Motor neuron (in vitro differentiated cells): ENCODE results near the gene NME8. TPM values are rescaled to one million over a fixed set of nuclear protein-coding genes. Genes with fewer than 3 reads are reported as not detected.
"Not testable (repeated sequence)": the region's sequence is repeated elsewhere in the genome, so short reads cannot be mapped to it uniquely, and the experiment has no call there.

Experiments used
- ATAC-seq, 8 experiments: fragments of 200-7000 bp; cut with Tn5 transposase; replicated peaks in 6 of 8; 2 replicates each; pipeline ENCODE4 v1.8.0; 2021; ENCODE audit warnings: mild to moderate bottlenecking in 8 of 8, moderate library complexity in 8 of 8
- H3K27ac ChIP-seq, 2 donors: fragments of 250-450 bp; sonication (Bioruptor Pico); 2 replicates each; pipeline ENCODE4 v1.9.0; 2021; ENCODE audit warnings: antibody characterized with exemption in 2 of 2, mild to moderate bottlenecking in 2 of 2, moderate library complexity in 1 of 2
- H3K4me1 ChIP-seq, 2 donors: fragments of 250-450 bp; sonication (Bioruptor Pico); replicated peaks in 1 of 2; 2 replicates each; pipeline ENCODE4 v1.6.1; 2021; ENCODE audit warnings: antibody characterized with exemption in 2 of 2, mild to moderate bottlenecking in 2 of 2, moderate library complexity in 1 of 2
- H3K4me3 ChIP-seq, 5 donors: fragments of 250-450 bp; sonication (Bioruptor Pico); 2 replicates each; pipeline ENCODE4 v1.9.0; 2021; ENCODE audit warnings: antibody characterized with exemption in 5 of 5, mild to moderate bottlenecking in 5 of 5, moderate library complexity in 4 of 5
- WGBS, 10 experiments: fragments of 450-650 bp; shearing (Covaris generic); methylation state at CpG; one replicate each; pipeline ENCODE4 v1.0.0; 2022; 5-methylcytosine and 5-hydroxymethylcytosine counted together
- in situ Hi-C, 9 experiments: fragments of 400-800 bp; cut with MboI; loops; one replicate each; pipeline ENCODE4 v1.15.0; 2021; ENCODE audit warnings: low sequenced_read_pairs in 9 of 9, low pct_unique_long_range_greater_than_20kb in 2 of 9; ENCODE audit not compliant: unreplicated experiment in 9 of 9
- total RNA-seq, 8 experiments: library from RNA; unstranded; fragments of 300-600 nt; gene quantifications; 2 replicates each; pipeline versions ENCODE4 v1.2.3 to v1.2.4, GENCODE V29; 2022

NME8 gene, protein sequence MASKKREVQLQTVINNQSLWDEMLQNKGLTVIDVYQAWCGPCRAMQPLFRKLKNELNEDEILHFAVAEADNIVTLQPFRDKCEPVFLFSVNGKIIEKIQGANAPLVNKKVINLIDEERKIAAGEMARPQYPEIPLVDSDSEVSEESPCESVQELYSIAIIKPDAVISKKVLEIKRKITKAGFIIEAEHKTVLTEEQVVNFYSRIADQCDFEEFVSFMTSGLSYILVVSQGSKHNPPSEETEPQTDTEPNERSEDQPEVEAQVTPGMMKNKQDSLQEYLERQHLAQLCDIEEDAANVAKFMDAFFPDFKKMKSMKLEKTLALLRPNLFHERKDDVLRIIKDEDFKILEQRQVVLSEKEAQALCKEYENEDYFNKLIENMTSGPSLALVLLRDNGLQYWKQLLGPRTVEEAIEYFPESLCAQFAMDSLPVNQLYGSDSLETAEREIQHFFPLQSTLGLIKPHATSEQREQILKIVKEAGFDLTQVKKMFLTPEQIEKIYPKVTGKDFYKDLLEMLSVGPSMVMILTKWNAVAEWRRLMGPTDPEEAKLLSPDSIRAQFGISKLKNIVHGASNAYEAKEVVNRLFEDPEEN
- under 1 TPM in 2 of 8 experiments, not detected in 6; 0.45 to 0.78 TPM for total RNA-seq

DNA sequence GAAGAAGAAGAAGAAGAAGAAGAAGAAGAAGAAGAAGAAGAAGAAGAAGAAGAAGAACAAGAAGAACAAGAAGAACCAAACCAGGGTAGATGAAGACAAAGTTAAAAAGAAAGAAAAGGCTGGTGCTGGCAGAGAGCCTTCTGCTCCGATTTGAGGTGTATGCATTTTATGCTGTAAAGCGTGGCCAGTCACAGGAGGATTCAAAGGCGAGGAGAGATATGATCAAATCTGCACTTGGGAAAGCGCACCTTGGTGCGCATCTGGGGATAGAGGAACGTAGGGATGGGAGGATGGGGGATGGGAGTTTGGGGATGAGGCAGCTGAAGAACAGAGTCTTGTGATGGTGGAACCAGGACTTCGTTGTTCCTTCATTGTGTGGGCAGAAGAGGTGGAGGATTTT lies at the start of gene NME8:
Gene NME8, plus strand, starts transcription at position 301 of the 400 bp plus-strand sequence. CDS start 1,670 bp downstream, outside the sequence.
- no peak within 1 kb of the TSS for H3K4me3 ChIP-seq
- no peak within 1 kb of the TSS for H3K27ac ChIP-seq
- no peaks in the 10 kb centered on the region for H3K4me1 ChIP-seq
- no peak for ATAC-seq
- 25 to 100% (median 64%) methylated on average over 1 to 7 of the region's 7 CpGs; no CpG with 5 or more reads in 4 of the 10 experiments for WGBS, 10 experiments
- in situ Hi-C loops: loop anchor here in 5 of 9 experiments (25.0 kb wide), 4 partner anchors 211 to 636 kb away; partner anchors contain the start of gene ELMO1 (in 1 of the 5)

DNA sequence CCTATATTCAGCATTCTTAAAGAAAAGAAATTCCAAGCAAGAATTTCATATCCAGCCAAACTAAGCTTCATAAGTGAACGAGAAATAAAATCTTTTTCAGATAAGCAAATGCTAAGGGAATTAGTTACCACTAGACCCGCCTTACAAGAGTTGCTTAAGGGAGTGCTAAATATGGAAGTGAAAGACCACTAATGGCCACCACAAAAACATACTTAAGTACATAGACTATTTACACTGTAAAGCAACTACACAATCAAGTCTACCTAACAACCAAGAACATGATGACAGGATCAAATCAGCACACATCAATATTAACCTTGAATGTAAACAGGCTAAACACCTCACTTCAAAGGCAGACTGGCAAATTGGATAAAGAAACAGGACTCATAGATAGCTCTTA lies 42.2 kb upstream of the NME8 start:
- Histone ChIP-seq H3K4me3 (no peak overlapping the region), H3K4me1 (no peaks in the 10 kb centered on the region), H3K27ac (no peak overlapping the region)
- WGBS, 10 experiments: 0 to 100% (median 78%) methylated on average over 1 to 2 of the region's 2 CpGs; no CpG with 5 or more reads in 5 of the 10 experiments
- in situ Hi-C loops: no loop called here
- no peak for ATAC-seq

DNA sequence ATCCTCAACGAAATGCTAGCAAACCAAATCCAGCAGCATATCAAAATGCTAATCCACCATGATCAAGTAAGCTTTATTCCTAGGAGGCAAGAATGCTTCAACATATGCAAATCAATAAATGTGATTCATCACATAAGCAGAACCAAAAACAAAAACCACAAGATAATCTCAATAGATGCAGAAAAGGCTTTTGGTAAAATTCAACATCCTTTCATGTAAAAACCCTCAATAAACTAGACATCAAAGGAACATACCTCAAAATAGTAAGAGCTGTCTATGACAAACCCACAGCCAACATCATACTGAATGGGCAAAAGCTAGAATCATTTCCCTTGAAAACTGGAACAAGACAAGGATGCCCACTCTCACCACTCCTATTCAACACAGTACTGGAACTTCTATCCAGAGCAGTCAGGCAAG lies 36.2 kb upstream of the NME8 start:
- H3K27ac ChIP-seq, H3K4me1 ChIP-seq, in situ Hi-C loops, H3K4me3 ChIP-seq: not testable (repeated sequence)
- peak in 1 of 8 experiments; percentile 19 for ATAC-seq
- WGBS, 10 experiments: 0 to 100% (median 86%) methylated on average over 1 of the region's 1 CpG; no CpG with 5 or more reads in 3 of the 10 experiments

DNA sequence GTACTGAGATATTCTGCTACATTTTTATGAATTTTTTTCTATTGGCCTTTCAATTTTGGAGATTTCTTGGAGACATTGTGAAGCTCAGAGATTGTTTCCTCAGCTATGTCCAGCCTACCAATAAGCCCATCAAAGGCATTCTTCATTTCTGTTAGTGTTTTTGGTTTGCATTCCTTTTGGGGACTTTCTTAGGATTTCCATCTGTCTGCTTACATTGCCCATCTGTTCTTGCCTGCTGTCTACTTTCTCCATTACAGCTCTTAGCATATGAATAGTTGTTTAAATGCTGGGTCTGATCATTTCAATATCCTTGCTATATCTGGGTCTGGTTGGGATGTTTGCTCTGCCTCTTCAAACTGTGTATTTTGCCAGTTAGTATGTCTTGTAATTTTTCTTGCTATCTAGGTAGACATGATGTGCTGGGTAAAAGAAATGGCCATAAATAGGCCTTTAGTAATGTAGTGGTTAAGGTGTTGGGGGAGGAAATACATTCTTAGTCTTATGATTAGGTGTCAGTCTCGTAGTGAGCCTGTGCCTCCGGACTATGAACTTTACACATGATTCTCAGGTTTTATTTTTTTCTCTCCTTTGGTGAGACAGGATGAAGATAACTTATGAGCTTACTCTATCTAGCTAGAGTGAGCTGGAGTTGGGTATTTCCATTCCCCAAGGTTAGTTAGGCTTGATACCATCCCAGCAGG lies 32.6 kb upstream of the NME8 start:
- ATAC-seq: no peak

DNA sequence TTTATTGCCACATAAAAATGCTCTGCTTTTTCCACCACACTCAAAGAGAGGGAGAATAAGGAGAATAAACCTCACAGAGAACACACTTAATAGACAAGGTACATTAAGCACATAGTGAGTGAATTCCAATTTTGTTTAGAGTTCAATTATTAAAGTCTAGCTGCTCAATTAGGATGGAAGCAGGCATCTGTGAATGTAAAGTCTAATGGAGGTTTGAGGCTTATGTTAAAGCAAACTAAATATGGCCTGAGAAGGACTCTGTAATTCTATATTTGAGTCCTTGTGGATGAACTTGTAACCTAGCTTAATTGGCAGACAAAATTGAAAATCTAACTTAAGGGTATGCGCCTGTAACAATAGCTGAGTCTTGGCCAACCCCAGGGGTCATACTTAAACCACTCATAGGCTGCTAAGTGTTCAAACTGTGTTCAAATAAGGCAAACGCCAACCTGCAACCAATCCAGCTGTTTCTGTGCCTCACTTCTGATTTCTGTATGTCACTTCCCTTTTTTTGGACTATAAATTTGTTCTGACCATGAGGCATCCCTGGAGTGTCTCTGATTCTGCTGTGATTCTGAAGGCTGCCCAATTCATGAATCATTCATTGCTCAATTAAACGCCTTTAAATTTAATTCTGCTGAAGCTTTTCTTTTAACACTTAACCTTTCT lies 31.3 kb upstream of the NME8 start:
- Histone ChIP-seq H3K27ac (no peak overlapping the region), H3K4me3 (no peak overlapping the region), H3K4me1 (no peaks in the 10 kb centered on the region)
- in situ Hi-C loops: no loop called here
- ATAC-seq: no peak
- 0 to 100% (median 76%) methylated on average over 1 to 3 of the region's 3 CpGs; no CpG with 5 or more reads in 1 of the 10 experiments for WGBS, 10 experiments

More for the DNA sequence above, 32.6 kb upstream of the NME8 start:
- no peaks in the 10 kb centered on the region for H3K4me1 ChIP-seq
- no peak overlapping the region for H3K27ac ChIP-seq
- in situ Hi-C loops: no loop called here
- no peak overlapping the region for H3K4me3 ChIP-seq
- WGBS, 10 experiments: 0 to 100% (median 45%) methylated on average over 1 to 2 of the region's 2 CpGs; no CpG with 5 or more reads in 2 of the 10 experiments

DNA sequence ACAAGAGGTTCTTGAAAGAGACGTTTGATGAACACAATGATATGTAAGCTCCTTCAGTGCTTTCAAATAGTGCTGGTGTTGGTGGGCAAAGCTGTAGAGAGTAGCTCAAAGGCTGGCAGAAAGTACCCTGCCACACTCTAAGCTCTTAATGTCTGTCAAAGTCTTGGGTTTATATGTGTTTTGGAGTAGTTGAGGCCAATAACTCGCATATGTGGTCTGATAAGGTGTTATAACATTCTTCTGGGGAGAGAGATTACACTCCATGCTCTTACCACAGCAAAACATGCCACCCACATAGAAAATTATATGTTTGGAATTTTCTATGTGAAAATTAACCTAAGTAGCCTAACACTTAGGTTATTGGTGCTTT lies 30.8 kb upstream of the NME8 start:
- no peaks in the 10 kb centered on the region for H3K4me1 ChIP-seq
- in situ Hi-C loops: no loop called here
- no peak overlapping the region for H3K4me3 ChIP-seq
- no peak for ATAC-seq
- H3K27ac ChIP-seq: no peak overlapping the region
- WGBS, 10 experiments: 0 to 100% (median 32%) methylated on average over 1 to 2 of the region's 2 CpGs; no CpG with 5 or more reads in 4 of the 10 experiments

DNA sequence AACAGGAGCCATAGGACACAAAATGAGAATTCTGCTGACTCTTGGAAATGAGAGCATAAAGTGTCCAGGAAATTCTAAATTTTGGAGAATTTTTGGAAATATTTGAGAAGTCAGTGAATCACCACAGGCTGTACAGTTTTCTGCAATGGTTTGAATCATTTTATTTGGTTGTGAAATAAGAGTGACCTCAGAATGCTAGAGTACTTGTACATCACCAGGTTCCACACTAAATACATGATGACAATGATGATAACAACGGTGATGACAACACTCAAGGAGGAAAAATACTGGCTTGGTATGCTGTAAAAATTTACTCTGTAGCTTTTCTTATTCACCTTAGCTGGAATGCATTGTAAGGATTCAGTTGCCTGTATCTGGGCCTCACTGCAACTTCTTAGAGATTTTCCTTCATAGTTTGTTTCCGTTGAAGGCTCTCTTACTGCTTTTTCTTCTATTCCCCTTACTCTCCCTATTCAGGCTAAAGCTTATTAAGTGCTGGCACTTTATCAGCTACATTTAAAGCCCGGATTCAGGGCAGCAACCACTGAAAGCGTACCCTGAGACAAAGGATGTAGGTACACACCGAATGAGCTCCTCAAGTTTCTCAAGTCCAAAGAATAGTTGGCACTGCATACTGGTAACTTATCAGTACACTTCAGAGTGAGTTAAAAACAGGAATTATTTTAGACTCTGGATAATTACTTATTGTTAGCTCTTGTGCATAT lies 30.2 kb upstream of the NME8 start:
- Histone ChIP-seq H3K4me1 (no peaks in the 10 kb centered on the region), H3K4me3 (no peak overlapping the region), H3K27ac (no peak overlapping the region)
- WGBS, 10 experiments: 7 to 92% (median 80%) methylated on average over 2 to 5 of the region's 5 CpGs; no CpG with 5 or more reads in 1 of the 10 experiments
- ATAC-seq: no peak
- in situ Hi-C loops: no loop called here

DNA sequence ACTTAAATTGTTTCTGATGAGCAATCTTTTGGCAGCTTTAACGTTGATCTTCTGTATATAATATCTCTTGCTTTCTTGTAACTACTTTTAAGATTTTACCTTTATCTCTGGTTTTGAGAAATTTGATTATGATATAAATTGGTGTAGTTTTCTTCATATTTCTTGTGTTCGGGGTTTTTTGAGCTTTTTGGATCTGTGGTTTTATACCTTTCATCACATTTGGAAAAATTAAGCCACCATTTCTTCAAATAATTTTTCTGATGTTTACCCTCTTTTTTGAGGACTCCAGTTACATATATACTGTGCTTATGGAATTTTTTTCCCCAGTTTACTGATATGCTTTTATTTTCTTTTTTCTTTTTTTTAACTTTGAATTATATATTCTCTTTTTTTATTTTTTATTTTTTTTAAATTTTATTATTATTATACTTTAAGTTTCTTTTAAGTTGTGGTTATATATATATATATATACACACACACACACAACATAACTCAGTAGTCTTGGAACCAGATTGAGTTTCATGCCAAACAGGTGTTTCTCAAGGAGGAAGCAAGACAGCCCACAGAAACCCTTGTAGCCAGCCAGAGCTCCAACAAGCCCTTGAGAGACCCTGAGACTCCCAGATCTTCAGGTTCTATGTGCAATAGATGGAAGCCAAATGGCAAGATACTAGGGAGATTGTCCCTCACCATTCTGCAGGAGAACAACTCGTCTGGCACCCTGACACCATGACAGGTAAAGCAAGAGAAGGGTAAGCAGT lies 27.5 kb upstream of the NME8 start:
- no peak overlapping the region for H3K4me3 ChIP-seq
- 0 to 100% (median 56%) methylated on average over 1 to 3 of the region's 3 CpGs for WGBS, 10 experiments
- ATAC-seq: no peak
- no peak overlapping the region for H3K27ac ChIP-seq
- H3K4me1 ChIP-seq: no peaks in the 10 kb centered on the region
- in situ Hi-C loops: no loop called here

DNA sequence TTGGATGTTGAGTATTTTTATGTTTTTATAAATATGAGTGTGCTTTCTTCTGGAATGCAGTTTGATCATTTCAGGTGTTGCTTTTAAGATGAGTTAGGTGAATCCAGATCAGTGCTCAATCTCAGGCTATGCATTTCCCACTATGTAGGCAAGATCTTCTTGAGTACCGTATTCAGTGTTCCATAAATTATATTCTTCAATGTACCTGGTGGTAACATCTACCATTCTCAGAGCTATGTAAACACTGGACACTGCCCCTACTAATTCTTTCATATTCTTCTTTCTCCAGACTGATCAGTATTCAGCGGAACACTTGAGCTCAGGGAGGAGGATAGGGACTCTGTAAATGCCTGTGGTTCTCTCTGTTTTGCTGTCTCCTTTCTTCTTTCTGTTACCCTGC lies 25.5 kb upstream of the NME8 start:
- Histone ChIP-seq H3K4me1 (no peaks in the 10 kb centered on the region), H3K27ac (no peak overlapping the region), H3K4me3 (no peak overlapping the region)
- ATAC-seq: no peak
- WGBS, 10 experiments: 34 to 100% (median 87%) methylated on average over 1 to 2 of the region's 2 CpGs; no CpG with 5 or more reads in 2 of the 10 experiments
- in situ Hi-C loops: no loop called here

DNA sequence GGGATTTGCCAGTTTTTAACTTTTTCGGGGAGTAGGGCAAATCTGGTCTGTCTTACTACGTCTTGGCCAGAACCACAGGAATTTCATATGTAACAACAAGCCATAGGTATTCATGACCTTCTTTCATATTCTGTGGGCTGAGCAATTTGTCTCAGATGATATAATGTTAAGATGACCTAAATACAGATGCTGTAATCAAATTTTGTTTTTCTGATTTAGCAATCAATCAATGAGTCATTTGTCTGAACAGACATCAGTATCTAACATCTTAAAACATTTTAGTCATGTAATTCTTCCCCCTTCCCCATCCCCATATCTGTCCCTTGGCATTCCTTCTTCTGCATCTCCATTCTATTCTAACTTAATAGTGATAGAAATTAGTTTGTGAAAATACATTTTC lies 24.8 kb upstream of the NME8 start:
- 0 to 56% (median 37%) methylated on average over 1 to 2 of the region's 2 CpGs; no CpG with 5 or more reads in 3 of the 10 experiments for WGBS, 10 experiments

DNA sequence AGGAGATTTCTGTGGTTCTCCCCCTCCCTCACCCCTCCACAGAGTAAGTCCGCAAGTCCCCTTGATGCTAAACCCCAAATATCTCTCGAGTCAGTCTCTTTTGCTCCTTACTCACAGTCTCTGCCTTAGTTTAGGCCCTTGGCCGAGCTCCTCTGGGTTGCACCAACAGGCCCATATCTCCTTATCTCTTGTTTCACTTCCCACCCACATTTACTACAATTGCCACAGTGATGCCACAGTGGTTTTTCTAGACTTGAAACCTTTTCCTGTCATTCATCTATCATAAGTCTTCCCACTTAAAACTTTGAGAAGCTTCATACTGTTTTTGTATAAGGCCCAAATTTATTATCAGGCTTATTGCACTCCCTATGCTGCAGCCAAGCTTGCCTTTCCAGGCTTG lies 23.4 kb upstream of the NME8 start:
- 20% methylated on average over 1 of the region's 3 CpGs; no CpG with 5 or more reads in 9 of the 10 experiments for WGBS, 10 experiments
- Histone ChIP-seq H3K27ac (no peak overlapping the region), H3K4me1 (no peaks in the 10 kb centered on the region), H3K4me3 (no peak overlapping the region)
- in situ Hi-C loops: loop anchor here in 5 of 9 experiments (25.0 kb wide), 4 partner anchors 188 to 613 kb away; partner anchors contain the start of gene ELMO1 (in 1 of the 5)
- ATAC-seq: no peak

More for the DNA sequence above, 24.8 kb upstream of the NME8 start:
- Histone ChIP-seq H3K4me3 (no peak overlapping the region), H3K4me1 (no peaks in the 10 kb centered on the region), H3K27ac (no peak overlapping the region)
- ATAC-seq: no peak
- in situ Hi-C loops: no loop called here
